ENCODE data around the gene SH2B3. TPM values are rescaled to one million over a fixed set of nuclear protein-coding genes. Genes with fewer than 3 reads are reported as not detected.
A peak's percentile ranks its signal among the peaks of the same experiment; 100 is the strongest.
"Not testable (repeated sequence)": the region's sequence is repeated elsewhere in the genome, so short reads cannot be mapped to it uniquely, and the experiment has no call there.

SH2B3 gene
- total and polyA plus RNA-seq, 2 donors (not counting 1 experiment from before 2014, with no cell fraction given): 21.9 to 69.4 TPM

GRCh38 chr12:111398530-111398929, 7.2 kb upstream of the SH2B3 start:
- Histone ChIP-seq H2AFZ (ENCODE audit: insufficient read depth, low read depth, low read length, poor library complexity, severe bottlenecking) (no peak overlapping the region), H3K4me1 (ENCODE audit: control insufficient read depth in 2 of 2, insufficient read depth in 2 of 2, low read length in 2 of 2) (peaks cover 13 to 33% of the 10 kb centered on the region in 2 donors), H3K4me3 (ENCODE audit: control extremely low read depth in 1 of 5, extremely low read depth in 1 of 5, insufficient read depth in 1 of 5, low read depth in 2 of 5, low read length in 4 of 5) (no peak overlapping the region), H3K4me2 (replicated peaks; ENCODE audit: low read depth, low read length, poor library complexity, severe bottlenecking) (no peak overlapping the region), H4K20me1 (ENCODE audit: control insufficient read depth, insufficient read depth, low read length, poor library complexity, severe bottlenecking) (no peaks in the 10 kb centered on the region), H3K9ac (ENCODE audit: low read length) (no peak overlapping the region), H3K79me2 (ENCODE audit: control insufficient read depth, insufficient read depth, low read length) (no peaks in the 10 kb centered on the region), H3K36me3 (replicated peaks in 1 of 2; ENCODE audit: control extremely low read depth in 1 of 2, control insufficient read depth in 1 of 2, extremely low read depth in 1 of 2, insufficient read depth in 2 of 2, low read length in 1 of 2) (no peaks in the 10 kb centered on the region), H3K27me3 (replicated peaks in 1 of 4; ENCODE audit: control extremely low read depth in 1 of 4, control insufficient read depth in 3 of 4, insufficient read depth in 4 of 4, low read length in 3 of 4) (no peaks in the 10 kb centered on the region), H3K27ac (ENCODE audit: low read length in 2 of 2) (no peak overlapping the region), H3K9me3 (ENCODE audit: control extremely low read depth in 1 of 3, control insufficient read depth in 2 of 3, insufficient read depth in 1 of 3, low read length in 2 of 3) (no peaks in the 10 kb centered on the region)
- Mint-ChIP-seq H3K27ac (no peak overlapping the region), H3K27me3 (no peaks in the 10 kb centered on the region), H3K4me3 (peak overlapping the region; percentile 45), H3K4me1 (peaks cover 36% of the 10 kb centered on the region), H3K9me3 (ENCODE audit: insufficient read depth) (no peaks in the 10 kb centered on the region)
- ChIA-PET CTCF (interaction anchor here (0.9 to 22.7 kb wide), 6 partner anchors 9 to 130 kb away, joined by 3 to 1472 read pairs (median 34); no protein-coding TSS in a partner anchor), POLR2A (interaction anchor here (0.6 kb wide), 1 partner anchor 42 kb away, joined by 4 read pairs; no protein-coding TSS in a partner anchor)
- intact Hi-C loops (cut with micrococcal nuclease): no loop called here
- 88% methylated on average over 4 of the region's 4 CpGs for WGBS (ENCODE audit: insufficient coverage)
- TF ChIP-seq CTCF (IDR thresholded peaks at IDR 0.05): no peak
- no peak for TF ChIP-seq EZH2 (IDR thresholded peaks at IDR 0.05; ENCODE audit: borderline replicate concordance, insufficient read depth, low read depth, low read length, poor library complexity, severe bottlenecking)
- no peak for DNase-seq
- no peak for ATAC-seq (ENCODE audit: low read depth)

- peaks cover 46% of the 10 kb centered on the region for H3K4me1 Mint-ChIP-seq
- peaks cover 26 to 46% of the 10 kb centered on the region in 2 donors for H3K4me1 ChIP-seq (ENCODE audit: control insufficient read depth in 2 of 2, insufficient read depth in 2 of 2, low read length in 2 of 2)
- H3K9me3 ChIP-seq (ENCODE audit: control extremely low read depth in 1 of 3, control insufficient read depth in 2 of 3, insufficient read depth in 1 of 3, low read length in 2 of 3); ATAC-seq (ENCODE audit: low read depth); H3K27me3 Mint-ChIP-seq; H3K9me3 Mint-ChIP-seq (ENCODE audit: insufficient read depth); H3K4me2 ChIP-seq (replicated peaks; ENCODE audit: low read depth, low read length, poor library complexity, severe bottlenecking); H4K20me1 ChIP-seq (ENCODE audit: control insufficient read depth, insufficient read depth, low read length, poor library complexity, severe bottlenecking); H3K27me3 ChIP-seq (replicated peaks in 1 of 4; ENCODE audit: control extremely low read depth in 1 of 4, control insufficient read depth in 3 of 4, insufficient read depth in 4 of 4, low read length in 3 of 4); H3K4me3 Mint-ChIP-seq; DNase-seq; H2AFZ ChIP-seq (ENCODE audit: insufficient read depth, low read depth, low read length, poor library complexity, severe bottlenecking); H3K4me3 ChIP-seq (ENCODE audit: control extremely low read depth in 1 of 5, extremely low read depth in 1 of 5, insufficient read depth in 1 of 5, low read depth in 2 of 5, low read length in 4 of 5); H3K36me3 ChIP-seq (replicated peaks in 1 of 2; ENCODE audit: control extremely low read depth in 1 of 2, control insufficient read depth in 1 of 2, extremely low read depth in 1 of 2, insufficient read depth in 2 of 2, low read length in 1 of 2); intact Hi-C loops (cut with micrococcal nuclease); H3K9ac ChIP-seq (ENCODE audit: low read length); H3K27ac ChIP-seq (ENCODE audit: low read length in 2 of 2); H3K79me2 ChIP-seq (ENCODE audit: control insufficient read depth, insufficient read depth, low read length): not testable (repeated sequence)
- WGBS (ENCODE audit: insufficient coverage): 86% methylated on average over 6 of the region's 9 CpGs
- H3K27ac Mint-ChIP-seq: peak overlapping the region; percentile 32
- ChIA-PET POLR2A (interaction anchor here (0.6 to 0.7 kb wide), 3 partner anchors 46 to 116 kb away, joined by 3 to 7 read pairs (median 4); no protein-coding TSS in a partner anchor), CTCF (interaction anchor here (0.9 to 22.7 kb wide), 4 partner anchors 30 to 129 kb away, joined by 3 to 1472 read pairs (median 84); no protein-coding TSS in a partner anchor)
Measured at GRCh38 chr12:111399741-111400404, 5.8 kb upstream of the SH2B3 start.
